Liver (tissue), 9 donors: Measurements from ENCODE around the gene DOK3. TPM values are rescaled to one million over a fixed set of nuclear protein-coding genes. Genes with fewer than 3 reads are reported as not detected.

Source experiments
- DNase-seq: peaks from one replicate; pipeline ENCODE4 v3.0.0-alpha.2; 2017; ENCODE audit warnings: low spot score
- H3K27ac ChIP-seq, 2 donors: one replicate each; pipeline ENCODE4 v1.7.0; 2013; ENCODE audit warnings: inconsistent platforms in 2 of 2, low read length in 2 of 2, control low read depth in 1 of 2, low read depth in 1 of 2, mild to moderate bottlenecking in 1 of 2
- H3K27me3 ChIP-seq, 4 donors: one replicate each; pipeline versions ENCODE4 v1.6.1 to v1.7.0; 2013; ENCODE audit warnings: low read length in 3 of 4, inconsistent platforms in 1 of 4, mild to moderate bottlenecking in 1 of 4, moderate library complexity in 1 of 4; ENCODE audit not compliant: control insufficient read depth in 4 of 4, insufficient read depth in 4 of 4
- H3K36me3 ChIP-seq, 4 donors: one replicate each; pipeline versions ENCODE4 v1.6.1 to v1.7.0; 2013; ENCODE audit warnings: low read length in 3 of 4, mild to moderate bottlenecking in 3 of 4, low read depth in 1 of 4, moderate library complexity in 1 of 4; ENCODE audit not compliant: control insufficient read depth in 4 of 4, insufficient read depth in 3 of 4
- H3K4me1 ChIP-seq, 4 donors: one replicate each; pipeline versions ENCODE4 v1.6.1 to v1.7.0; 2013; ENCODE audit warnings: low read length in 3 of 4, mild to moderate bottlenecking in 3 of 4, moderate library complexity in 1 of 4; ENCODE audit not compliant: control insufficient read depth in 4 of 4, insufficient read depth in 4 of 4
- H3K4me3 ChIP-seq, 3 donors: one replicate each; pipeline versions ENCODE4 v1.6.1 to v1.7.0; 2013; ENCODE audit warnings: low read length in 3 of 3, control low read depth in 1 of 3, low read depth in 1 of 3, mild to moderate bottlenecking in 1 of 3
- H3K9ac ChIP-seq, 2 donors: one replicate each; pipeline ENCODE4 v1.7.0; 2013; ENCODE audit warnings: low read length in 2 of 2, mild to moderate bottlenecking in 2 of 2, moderate library complexity in 2 of 2, control low read depth in 1 of 2, low read depth in 1 of 2
- H3K9me3 ChIP-seq, 4 donors: one replicate each; pipeline versions ENCODE4 v1.6.1 to v1.7.0; 2013; ENCODE audit warnings: low read length in 3 of 4; ENCODE audit not compliant: control insufficient read depth in 4 of 4
- ATF3 ChIP-seq: IDR thresholded peaks from 2 replicates; pipeline ENCODE4 v1.6.1; 2016; ENCODE audit warnings: antibody characterized with exemption
- CTCF ChIP-seq: fragments of 150-350 bp; IDR thresholded peaks from 2 replicates; pipeline ENCODE4 v1.5.1; 2017; ENCODE audit warnings: improper control_type of control experiment, low read depth, low read length; ENCODE audit not compliant: missing input control
- FOXA2 ChIP-seq: IDR thresholded peaks from 2 replicates; pipeline ENCODE4 v1.6.1; 2016; ENCODE audit warnings: antibody characterized with exemption
- GABPA ChIP-seq, 2 donors: IDR thresholded peaks in 1 of 2; conservative IDR thresholded peaks in 1 of 2; 2 replicates each; pipeline ENCODE4 v1.6.1; 2016; ENCODE audit warnings: antibody characterized with exemption in 2 of 2, mild to moderate bottlenecking in 1 of 2, moderate library complexity in 1 of 2
- HNF4G ChIP-seq: IDR thresholded peaks from 2 replicates; pipeline ENCODE4 v1.6.1; 2016; ENCODE audit warnings: antibody characterized with exemption
- JUND ChIP-seq, 2 donors: IDR thresholded peaks; 2 replicates each; pipeline ENCODE4 v1.6.1; 2016; ENCODE audit warnings: antibody characterized with exemption in 2 of 2
- MAX ChIP-seq: IDR thresholded peaks from 2 replicates; pipeline ENCODE4 v1.6.1; 2016; ENCODE audit warnings: antibody characterized with exemption
- NR2F2 ChIP-seq: IDR thresholded peaks from 2 replicates; pipeline ENCODE4 v1.6.1; 2016; ENCODE audit warnings: antibody characterized with exemption
- REST ChIP-seq: IDR thresholded peaks from 2 replicates; pipeline ENCODE4 v1.6.1; 2016; ENCODE audit warnings: antibody characterized with exemption, mild to moderate bottlenecking
- TAF1 ChIP-seq: conservative IDR thresholded peaks from 2 replicates; pipeline ENCODE4 v1.6.1; 2016; ENCODE audit warnings: antibody characterized with exemption, mild to moderate bottlenecking
- YY1 ChIP-seq: IDR thresholded peaks from 2 replicates; pipeline ENCODE4 v1.6.1; 2016; ENCODE audit warnings: antibody characterized with exemption, mild to moderate bottlenecking
- ZBTB33 ChIP-seq: IDR thresholded peaks from 2 replicates; pipeline ENCODE4 v1.6.1; 2016; ENCODE audit warnings: antibody characterized with exemption
- WGBS: extraction: QIAGEN DNeasy Blood & Tissue Kit; methylation state at CpG from one replicate; pipeline ENCODE4 v1.1.7; 2013; 5-methylcytosine and 5-hydroxymethylcytosine counted together
- polyA plus RNA-seq, 2 donors: library from polyadenylated mRNA; stranded (reverse) in 1 of 2; unstranded in 1 of 2; fragments of 200-250 nt in 1 of 2; fragments of >200 nt in 1 of 2; fragmentation: Nextera tagmentation in 1 of 2; extraction: Ambion mirVana in 1 of 2; gene quantifications; one replicate each; pipeline versions ENCODE4 v1.2.1 to v1.2.3, GENCODE V29; 2013 to 2015
- total RNA-seq, 2 donors: library from RNA; depleted of rRNA; stranded (reverse); fragments of >200 nt; gene quantifications; one replicate each; pipeline ENCODE4 v1.2.3, GENCODE V29; 2014
- donor health status: healthy.
- donor health status: healthy.
- donor health status: healthy.
- donor health status: healthy.
- donor health status: healthy.

Gene DOK3
- total and polyA plus RNA-seq, 4 donors = 1.7 to 19.2 (median 6.6) TPM

- Histone ChIP-seq H3K4me1 (peaks cover 14 to 41% (median 27%) of the 10 kb centered on the region in 4 donors), H3K36me3 (peaks cover 0 to 7% (median 3%) of the 10 kb centered on the region in 4 donors), H3K4me3 (no peak overlapping the region), H3K27me3 (no peaks in the 10 kb centered on the region), H3K27ac (peak overlapping the region in 1 of 2 donors; percentile 26), H3K9ac (no peak overlapping the region), H3K9me3 (no peaks in the 10 kb centered on the region)
- TF ChIP-seq ZBTB33 (no peak), TAF1 (no peak), CTCF (no peak), FOXA2 (no peak), NR2F2 (no peak), GABPA (IDR thresholded peaks at IDR 0.05 in 1 of 2, conservative IDR thresholded peaks at IDR 0.05 in 1 of 2) (no peak), HNF4G (no peak), MAX (no peak)
- 74% methylated on average over 1 of the region's 1 CpG for WGBS
- no peak for DNase-seq
Observed at GRCh38 chr5:177548495-177548894, 38.9 kb upstream of the DOK3 start.

- WGBS = 86% methylated on average over 3 of the region's 3 CpGs
- no peak overlapping the region for H3K4me3 ChIP-seq
- peak overlapping the region in 1 of 2 donors; percentile 26 for H3K27ac ChIP-seq
- TF ChIP-seq ATF3 (no peak), GABPA (IDR thresholded peaks at IDR 0.05 in 1 of 2, conservative IDR thresholded peaks at IDR 0.05 in 1 of 2) (no peak), JUND (IDR thresholded peaks at IDR 0.05) (no peak), YY1 (no peak), REST (no peak)
- no peaks in the 10 kb centered on the region for H3K9me3 ChIP-seq
- H3K27me3 ChIP-seq = no peaks in the 10 kb centered on the region
- DNase-seq = no peak
- H3K36me3 ChIP-seq = peaks cover 0 to 7% (median 3%) of the 10 kb centered on the region in 4 donors
- H3K4me1 ChIP-seq = peaks cover 10 to 34% (median 19%) of the 10 kb centered on the region in 4 donors
- no peak overlapping the region for H3K9ac ChIP-seq
Observed at GRCh38 chr5:177547736-177548135, 38.1 kb upstream of the DOK3 start.
